NCI-H2029 (cell line): ENCODE data around the gene CXCL11.
A peak's percentile ranks its signal among the peaks of the same experiment; 100 is the strongest.
"Not testable (repeated sequence)": the region's sequence is repeated elsewhere in the genome, so short reads cannot be mapped to it uniquely, and the experiment has no call there.

ENCODE experiments used
- DNase-seq: peaks from one replicate; lab custom pipeline; 2025; lab: John Stamatoyannopoulos, UW

The CXCL11 gene

GRCh38 chr4:76035799-76036380, at the start of gene CXCL11:
Gene CXCL11 (minus strand): TSS chr4:76036070. CDS start chr4:76035987, 83 bp downstream.
- DNase-seq: no peak

GRCh38 chr4:76084542-76084941, 48.7 kb upstream of the CXCL11 start:
- DNase-seq: no peak

GRCh38 chr4:76083386-76083988, 47.6 kb upstream of the CXCL11 start:
- no peak for DNase-seq

- DNase-seq: no peak
These were observed 42.3 kb upstream of the CXCL11 start for GRCh38 chr4:76078033-76078613.

GRCh38 chr4:76074993-76075600, 39.2 kb upstream of the CXCL11 start:
- no peak for DNase-seq

- DNase-seq: no peak
These were observed 38.6 kb upstream of the CXCL11 start, which contains the start of gene ART3 for GRCh38 chr4:76074468-76074867. Gene ART3 (plus strand): TSS chr4:76074709. CDS start chr4:76075890, 1,181 bp downstream.

GRCh38 chr4:76072760-76073159, 36.9 kb upstream of the CXCL11 start:
- DNase-seq: no peak

- peak; percentile 54 for DNase-seq
These were observed 31.9 kb upstream of the CXCL11 start for GRCh38 chr4:76067652-76068286.

- DNase-seq: no peak
These were observed 30.7 kb upstream of the CXCL11 start for GRCh38 chr4:76066546-76066945.

- no peak for DNase-seq
These were observed 26.1 kb upstream of the CXCL11 start for GRCh38 chr4:76061982-76062381.

- DNase-seq: no peak
These were observed 25.6 kb upstream of the CXCL11 start for GRCh38 chr4:76061421-76061820.

- no peak for DNase-seq
These were observed 24.6 kb upstream of the CXCL11 start for GRCh38 chr4:76060506-76060905.

GRCh38 chr4:76059750-76060149, 23.9 kb upstream of the CXCL11 start:
- no peak for DNase-seq

GRCh38 chr4:76058888-76059426, 23.1 kb upstream of the CXCL11 start:
- DNase-seq: no peak

- no peak for DNase-seq
These were observed 22.4 kb upstream of the CXCL11 start for GRCh38 chr4:76058302-76058701.

- DNase-seq: no peak
These were observed 19.6 kb upstream of the CXCL11 start for GRCh38 chr4:76055421-76055820.

- no peak for DNase-seq
These were observed 19.1 kb upstream of the CXCL11 start for GRCh38 chr4:76055016-76055415.

GRCh38 chr4:76053730-76054129, 17.9 kb upstream of the CXCL11 start:
- no peak for DNase-seq

- DNase-seq: not testable (repeated sequence)
These were observed 14.7 kb upstream of the CXCL11 start for GRCh38 chr4:76050560-76051050.

- not testable (repeated sequence) for DNase-seq
These were observed 14.1 kb upstream of the CXCL11 start for GRCh38 chr4:76049860-76050416.

- not testable (repeated sequence) for DNase-seq
These were observed 8.8 kb upstream of the CXCL11 start for GRCh38 chr4:76044686-76045085.

- not testable (repeated sequence) for DNase-seq
These were observed 7.4 kb upstream of the CXCL11 start for GRCh38 chr4:76043306-76043705.
